PC-9 (cell line): ENCODE measurements around the gene VAV3. TPM values are rescaled to one million over a fixed set of nuclear protein-coding genes. Genes with fewer than 3 reads are reported as not detected.

Experiments used
- BruUV-seq: library from RNA; stranded (reverse); fragments of 400-500 nt; replicated peaks from 2 replicates; lab custom pipeline; 2021; lab: Mats Ljungman, UMichigan
- CTCF ChIA-PET: fragments of 300-600 bp; sonication (Branson Sonifier 250); formaldehyde crosslinking; loops from one replicate; lab custom pipeline; 2022; ENCODE audit warnings: antibody characterized with exemption; lab: Charles Lee
- POLR2A ChIA-PET: fragments of 300-600 bp; sonication (Branson Sonifier 250); formaldehyde crosslinking; loops from one replicate; lab custom pipeline; 2022; ENCODE audit warnings: antibody characterized with exemption; ENCODE audit not compliant: unreplicated experiment; lab: Charles Lee
- DNase-seq, 2 experiments: peaks; one replicate each; pipeline versions ENCODE4 v3.0.0 to v3.0.0-alpha.2; 2015 to 2022; ENCODE audit warnings: mixed read lengths in 1 of 2
- H2AFZ ChIP-seq: fragments of 200-600 bp; sonication (generic); 2 replicates; pipeline ENCODE4 v1.8.1; 2017; ENCODE audit warnings: antibody characterized with exemption
- H3F3A ChIP-seq: fragments of 200-600 bp; sonication (generic); 2 replicates; pipeline ENCODE4 v1.8.1; 2017; ENCODE audit warnings: antibody characterized with exemption, mild to moderate bottlenecking, low read depth; ENCODE audit not compliant: insufficient read depth
- H3K27ac ChIP-seq: fragments of 200-600 bp; sonication (generic); 2 replicates; pipeline ENCODE4 v1.6.1; 2016; ENCODE audit warnings: mixed run types
- H3K27me3 ChIP-seq: fragments of 200-600 bp; sonication (generic); 2 replicates; pipeline ENCODE4 v1.6.1; 2016; ENCODE audit warnings: low read depth, mixed run types; ENCODE audit not compliant: insufficient read depth
- H3K36me3 ChIP-seq: fragments of 200-600 bp; sonication (generic); 2 replicates; pipeline ENCODE4 v1.6.1; 2016; ENCODE audit warnings: low read depth, mixed run types
- H3K4me1 ChIP-seq: fragments of 200-600 bp; sonication (generic); replicated peaks from 2 replicates; pipeline ENCODE4 v1.6.1; 2016; ENCODE audit warnings: mixed run types; ENCODE audit not compliant: insufficient read depth
- H3K4me2 ChIP-seq: fragments of 200-600 bp; sonication (generic); 2 replicates; pipeline ENCODE4 v1.6.1; 2017; ENCODE audit warnings: mixed run types
- H3K4me3 ChIP-seq: fragments of 200-600 bp; sonication (generic); 2 replicates; pipeline ENCODE4 v1.6.1; 2016; ENCODE audit warnings: mixed run types
- H3K79me2 ChIP-seq: fragments of 200-600 bp; sonication (generic); 2 replicates; pipeline ENCODE4 v1.6.1; 2017; ENCODE audit warnings: low read depth, mixed run types
- H3K9me2 ChIP-seq: fragments of 200-600 bp; sonication (generic); 2 replicates; pipeline ENCODE4 v1.8.1; 2017; ENCODE audit warnings: mild to moderate bottlenecking; ENCODE audit not compliant: insufficient read depth
- H3K9me3 ChIP-seq: fragments of 200-600 bp; sonication (generic); 2 replicates; pipeline ENCODE4 v1.8.1; 2016; ENCODE audit warnings: low read depth; ENCODE audit not compliant: insufficient read depth
- H4K20me1 ChIP-seq: fragments of 200-600 bp; sonication (generic); 2 replicates; pipeline ENCODE4 v1.8.1; 2017; ENCODE audit not compliant: insufficient read depth
- CTCF ChIP-seq: fragments of 200-600 bp; sonication (generic); conservative IDR thresholded peaks from 2 replicates; pipeline ENCODE4 v1.6.1; 2017; ENCODE audit warnings: mixed run types, antibody characterized with exemption, mild to moderate bottlenecking, moderate library complexity
- EZH2 ChIP-seq: fragments of 200-600 bp; sonication (generic); IDR thresholded peaks from 2 replicates; pipeline ENCODE4 v1.8.0; 2017; ENCODE audit warnings: antibody characterized with exemption, low read depth
- intact Hi-C: fragments of 100-400 bp; cut with micrococcal nuclease; formaldehyde crosslinking; loops from one replicate; pipeline ENCODE4 v1.10.0; 2022; ENCODE audit not compliant: unreplicated experiment
- total RNA-seq: library from RNA; stranded (reverse); gene quantifications from 2 replicates; pipeline ENCODE4 v1.2.3, GENCODE V29; 2021

VAV3 gene
- total RNA-seq, 1 experiment from 2014 or later: 1.7 TPM

DNA sequence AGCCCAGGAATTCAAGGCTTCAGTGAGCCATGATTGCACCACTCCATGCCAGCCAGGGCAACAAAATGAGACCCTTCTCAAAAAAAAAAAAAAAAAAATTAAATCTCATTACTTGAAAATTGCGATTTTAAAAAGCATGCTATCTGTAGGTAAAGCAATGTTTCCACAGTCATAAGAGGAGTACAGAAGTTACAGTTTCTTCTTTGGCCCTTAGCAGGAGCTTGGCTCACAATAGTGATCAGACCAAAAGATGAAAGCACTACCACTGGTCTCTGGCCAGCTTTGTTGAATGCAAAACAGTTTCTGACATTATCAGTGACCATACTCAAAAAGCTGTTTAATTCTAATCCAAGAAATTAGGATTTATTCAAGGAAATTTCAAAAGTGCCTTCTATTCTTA, 31.2 kb downstream of the VAV3 start:
- DNase-seq: no peak
- H3K27ac ChIP-seq: no peak overlapping the region
- H3K4me3 ChIP-seq: no peak overlapping the region
- H3F3A ChIP-seq: peaks cover 27% of the 10 kb centered on the region
- no peaks in the 10 kb centered on the region for H3K27me3 ChIP-seq
- no peaks in the 10 kb centered on the region for H3K36me3 ChIP-seq
- TF ChIP-seq EZH2 (no peak), CTCF (no peak)
- no peaks in the 10 kb centered on the region for H3K9me2 ChIP-seq
- ChIA-PET CTCF (no interaction called here), POLR2A (no interaction called here)
- no peak overlapping the region for H3K4me2 ChIP-seq
- H4K20me1 ChIP-seq: no peaks in the 10 kb centered on the region
- no peaks in the 10 kb centered on the region for H3K79me2 ChIP-seq
- H3K4me1 ChIP-seq: peaks cover 30% of the 10 kb centered on the region
- intact Hi-C loops: loop anchor here (10.0 kb wide), 1 partner anchor 149 kb away; no protein-coding TSS in a partner anchor
- BruUV-seq: no TSS peak
- no peak overlapping the region for H2AFZ ChIP-seq
- no peaks in the 10 kb centered on the region for H3K9me3 ChIP-seq

- no peak for DNase-seq
- no peak overlapping the region for H3K4me3 ChIP-seq
- H4K20me1 ChIP-seq: no peaks in the 10 kb centered on the region
- POLR2A ChIA-PET: no interaction called here
- no peak overlapping the region for H3K27ac ChIP-seq
- H3F3A ChIP-seq: peaks cover 2% of the 10 kb centered on the region
- no peaks in the 10 kb centered on the region for H3K79me2 ChIP-seq
- TF ChIP-seq EZH2 (no peak), CTCF (no peak)
- intact Hi-C loops: loop anchor here (10.0 kb wide), 1 partner anchor 145 kb away; no protein-coding TSS in a partner anchor
- no peak overlapping the region for H2AFZ ChIP-seq
- no peaks in the 10 kb centered on the region for H3K9me3 ChIP-seq
- H3K27me3 ChIP-seq: no peaks in the 10 kb centered on the region
- no peaks in the 10 kb centered on the region for H3K9me2 ChIP-seq
- CTCF ChIA-PET: no interaction called here
- BruUV-seq: no TSS peak
- no peak overlapping the region for H3K4me2 ChIP-seq
- peaks cover 5% of the 10 kb centered on the region; the same call in 1 of the 2 replicates for H3K4me1 ChIP-seq
- H3K36me3 ChIP-seq: no peaks in the 10 kb centered on the region
Observed at GRCh38 chr1:107930292-107930691, 34.7 kb downstream of the VAV3 start.

DNA sequence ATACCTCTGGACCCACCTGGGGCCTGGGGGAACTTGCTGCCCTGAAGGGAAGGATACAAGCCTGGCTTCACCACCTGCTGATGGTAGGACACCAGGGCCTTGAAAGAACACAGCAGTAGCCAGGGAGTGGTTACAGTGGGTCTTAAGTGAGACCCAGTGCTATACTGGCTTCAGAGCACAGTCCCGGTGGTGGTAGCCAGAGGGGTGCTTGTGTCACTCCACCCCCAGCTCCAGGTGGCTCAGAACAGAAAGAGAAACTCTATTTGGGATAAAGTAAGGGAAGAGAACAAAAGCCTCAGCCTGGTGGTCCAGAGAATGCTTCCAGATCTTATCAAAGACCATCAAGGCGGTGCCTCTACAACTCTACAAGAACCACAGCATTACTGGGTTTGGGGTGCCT, 37.2 kb downstream of the VAV3 start:
- Histone ChIP-seq H3K36me3 (no peaks in the 10 kb centered on the region), H3K9me2 (no peaks in the 10 kb centered on the region), H3K9me3 (no peaks in the 10 kb centered on the region), H3K4me3 (no peak overlapping the region), H2AFZ (no peak overlapping the region), H3K79me2 (no peaks in the 10 kb centered on the region), H3K27ac (no peak overlapping the region), H4K20me1 (no peaks in the 10 kb centered on the region), H3K4me1 (no peaks in the 10 kb centered on the region), H3F3A (no peaks in the 10 kb centered on the region), H3K27me3 (no peaks in the 10 kb centered on the region), H3K4me2 (no peak overlapping the region)
- no TSS peak for BruUV-seq
- ChIA-PET POLR2A (no interaction called here), CTCF (no interaction called here)
- intact Hi-C loops: no loop called here
- TF ChIP-seq CTCF: no peak
- no peak for TF ChIP-seq EZH2
- DNase-seq: no peak
